ENCODE measurements around the gene MAD1L1. TPM values are rescaled to one million over a fixed set of nuclear protein-coding genes. Genes with fewer than 3 reads are reported as not detected.

Gene MAD1L1
- total and polyA plus RNA-seq, 3 donors from 2014 or later = 63.1 to 149 (median 94.6) TPM

DNA sequence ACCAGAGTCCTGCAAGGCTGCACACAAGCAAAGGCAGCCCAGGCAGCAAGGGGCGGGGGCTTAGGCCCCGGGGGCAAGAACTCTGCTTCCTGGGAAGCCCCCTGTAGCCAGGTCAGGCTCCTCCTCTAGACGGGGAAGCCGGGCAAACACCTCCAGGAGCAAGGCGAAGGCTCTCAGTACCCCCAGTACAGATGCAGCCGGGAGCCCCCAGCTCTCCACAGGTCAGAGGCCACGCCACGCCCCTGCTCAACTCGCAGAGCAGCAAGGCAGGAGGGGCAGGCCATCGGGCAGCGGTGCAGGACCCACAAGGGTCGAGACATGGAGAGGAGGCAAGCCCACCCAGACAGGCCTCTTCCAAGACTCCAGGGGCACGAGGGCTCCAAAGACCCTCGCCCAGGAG lies 108.8 kb downstream of the MAD1L1 start:
- WGBS, 2 donors = 94 to 96% methylated on average over 2 to 14 of the region's 14 CpGs
- intact Hi-C loops (cut with DNase I; ENCODE audit: low total_unique reads) = no loop called here
- Histone ChIP-seq H3K4me3 (no peak overlapping the region), H3K4me1 (peaks cover 16% of the 10 kb centered on the region), H3K27ac (no peak overlapping the region), H3K27me3 (no peaks in the 10 kb centered on the region), H3K9me3 (no peaks in the 10 kb centered on the region), H3K36me3 (ENCODE audit: low read depth, missing control alignments) (no peaks in the 10 kb centered on the region)
- TF ChIP-seq CTCF (IDR thresholded peaks at IDR 0.05) (no peak), POLR2A (IDR thresholded peaks at IDR 0.05) (no peak)
- DNase-seq = no peak

- Histone ChIP-seq H3K27me3 (no peaks in the 10 kb centered on the region), H3K4me3 (no peak overlapping the region), H3K9me3 (no peaks in the 10 kb centered on the region), H3K36me3 (ENCODE audit: low read depth, missing control alignments) (no peaks in the 10 kb centered on the region), H3K27ac (no peak overlapping the region), H3K4me1 (peaks cover 20% of the 10 kb centered on the region)
- TF ChIP-seq CTCF (IDR thresholded peaks at IDR 0.05) (no peak), POLR2A (IDR thresholded peaks at IDR 0.05) (no peak)
- intact Hi-C loops (cut with DNase I; ENCODE audit: low total_unique reads) = no loop called here
- WGBS, 2 donors = 92 to 97% methylated on average over 19 to 25 of the region's 25 CpGs
- no peak for DNase-seq
These were observed 109.4 kb downstream of the MAD1L1 start for GRCh38 chr7:2123360-2123759.

- Histone ChIP-seq H3K4me3 (no peak overlapping the region), H3K27me3 (no peaks in the 10 kb centered on the region), H3K27ac (no peak overlapping the region), H3K36me3 (ENCODE audit: low read depth, missing control alignments) (no peaks in the 10 kb centered on the region), H3K9me3 (no peaks in the 10 kb centered on the region), H3K4me1 (peaks cover 20% of the 10 kb centered on the region)
- intact Hi-C loops (cut with DNase I; ENCODE audit: low total_unique reads) = no loop called here
- WGBS, 2 donors = 97 to 98% methylated on average over 15 to 16 of the region's 16 CpGs
- no peak for DNase-seq
- TF ChIP-seq CTCF (IDR thresholded peaks at IDR 0.05) (no peak), POLR2A (IDR thresholded peaks at IDR 0.05) (no peak)
These were observed 110.1 kb downstream of the MAD1L1 start for GRCh38 chr7:2122651-2123050.

DNA sequence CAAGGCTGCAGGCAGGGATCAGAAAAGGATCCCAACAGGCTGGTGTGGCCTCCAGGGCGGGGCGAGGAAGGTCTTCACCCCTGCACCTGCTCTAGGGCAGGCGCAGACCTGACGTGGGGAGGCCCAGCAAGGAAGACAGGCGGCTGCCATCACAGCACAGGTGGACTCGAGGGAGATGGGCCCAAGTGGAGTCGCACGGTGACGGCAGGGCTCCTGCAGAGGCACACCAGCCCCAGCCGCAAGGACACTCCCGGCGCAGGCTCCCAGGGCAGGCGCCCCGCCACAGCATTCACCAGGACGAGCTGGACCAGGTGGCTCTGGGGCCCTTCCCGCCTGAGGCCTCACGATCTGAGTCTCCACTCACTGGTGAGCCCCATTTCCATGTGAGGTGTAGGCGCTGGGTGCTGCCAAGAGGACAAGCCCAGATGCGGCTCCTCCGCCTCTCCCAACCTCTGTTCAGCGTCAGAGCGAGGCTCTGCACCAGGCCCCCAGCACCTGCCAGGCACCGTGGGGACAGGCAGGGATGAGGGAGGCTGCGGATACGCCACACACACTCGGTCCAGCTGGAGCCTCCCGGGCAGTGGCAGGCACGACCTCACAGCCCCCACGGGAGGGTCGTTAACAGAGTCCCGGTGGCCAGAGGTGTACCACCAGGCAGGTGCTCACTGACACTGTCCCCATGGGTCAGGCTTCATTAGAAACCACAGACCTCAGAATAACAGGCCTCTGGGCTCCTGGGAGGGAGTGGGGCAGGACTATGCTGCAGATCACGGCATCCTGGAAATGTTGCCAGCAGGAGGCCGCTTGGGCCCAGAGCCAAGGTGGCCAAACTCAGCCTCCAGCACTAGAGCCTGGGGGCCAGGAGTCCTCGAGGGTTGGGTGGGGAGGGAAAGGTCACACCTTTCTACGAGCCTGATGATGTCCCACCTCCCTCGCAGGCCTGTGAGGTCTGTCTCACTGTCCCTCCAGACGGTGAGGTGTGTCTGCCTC lies 111.6 kb downstream of the MAD1L1 start:
- intact Hi-C loops (cut with DNase I; ENCODE audit: low total_unique reads) = no loop called here
- Histone ChIP-seq H3K36me3 (ENCODE audit: low read depth, missing control alignments) (no peaks in the 10 kb centered on the region), H3K4me1 (peaks cover 30% of the 10 kb centered on the region), H3K27ac (no peak overlapping the region), H3K27me3 (no peaks in the 10 kb centered on the region), H3K9me3 (no peaks in the 10 kb centered on the region), H3K4me3 (no peak overlapping the region)
- TF ChIP-seq CTCF (IDR thresholded peaks at IDR 0.05) (no peak), POLR2A (IDR thresholded peaks at IDR 0.05) (no peak)
- peak; percentile 50 for DNase-seq
- 86 to 87% methylated on average over 10 to 37 of the region's 37 CpGs for WGBS, 2 donors
